OCI-LY3 (cell line): ENCODE measurements around the gene AIDA.

Experiments
- CTCF ChIP-seq: fragments of 200-600, 300-600 bp; sonication (generic); IDR thresholded peaks from 2 replicates; pipeline ENCODE4 v1.5.1; 2014; ENCODE audit warnings: antibody characterized with exemption, low read length, low read depth
- EZH2phosphoT487 ChIP-seq: fragments of 200-600 bp; shearing (Covaris generic); IDR thresholded peaks from 2 replicates; pipeline ENCODE4 v1.6.1; 2018; ENCODE audit warnings: antibody characterized with exemption, mixed run types, low read depth

GRCh38 chr1:222749927-222750326 is 37.6 kb upstream of the AIDA start:
- no peak for TF ChIP-seq CTCF
- TF ChIP-seq EZH2phosphoT487 = no peak
